ENCODE data around the gene C1orf159. TPM values are rescaled to one million over a fixed set of nuclear protein-coding genes. Genes with fewer than 3 reads are reported as not detected.

C1orf159 gene
- total RNA-seq, 3 donors from 2014 or later, result 18.4 to 25.3 (median 24.0) TPM

GRCh38 chr1:1120096-1120495 lies 4.2 kb upstream of the C1orf159 start:
- DNase-seq (peak in 1 of 3 donors; percentile 27), ATAC-seq (no peak)
- peaks cover 39% of the 10 kb centered on the region for H3K4me1 ChIP-seq (ENCODE audit: low read depth)
- intact Hi-C loops (cut with DNase I, micrococcal nuclease), result loop anchor here (5.0 to 10.0 kb wide), 2 partner anchors 135 to 177 kb away; no protein-coding TSS in a partner anchor
- TF ChIP-seq, protein P1, sequence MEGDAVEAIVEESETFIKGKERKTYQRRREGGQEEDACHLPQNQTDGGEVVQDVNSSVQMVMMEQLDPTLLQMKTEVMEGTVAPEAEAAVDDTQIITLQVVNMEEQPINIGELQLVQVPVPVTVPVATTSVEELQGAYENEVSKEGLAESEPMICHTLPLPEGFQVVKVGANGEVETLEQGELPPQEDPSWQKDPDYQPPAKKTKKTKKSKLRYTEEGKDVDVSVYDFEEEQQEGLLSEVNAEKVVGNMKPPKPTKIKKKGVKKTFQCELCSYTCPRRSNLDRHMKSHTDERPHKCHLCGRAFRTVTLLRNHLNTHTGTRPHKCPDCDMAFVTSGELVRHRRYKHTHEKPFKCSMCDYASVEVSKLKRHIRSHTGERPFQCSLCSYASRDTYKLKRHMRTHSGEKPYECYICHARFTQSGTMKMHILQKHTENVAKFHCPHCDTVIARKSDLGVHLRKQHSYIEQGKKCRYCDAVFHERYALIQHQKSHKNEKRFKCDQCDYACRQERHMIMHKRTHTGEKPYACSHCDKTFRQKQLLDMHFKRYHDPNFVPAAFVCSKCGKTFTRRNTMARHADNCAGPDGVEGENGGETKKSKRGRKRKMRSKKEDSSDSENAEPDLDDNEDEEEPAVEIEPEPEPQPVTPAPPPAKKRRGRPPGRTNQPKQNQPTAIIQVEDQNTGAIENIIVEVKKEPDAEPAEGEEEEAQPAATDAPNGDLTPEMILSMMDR (IDR thresholded peaks at IDR 0.05), result no peak
- H3K4me3 ChIP-seq, result no peak overlapping the region
- H3K36me3 ChIP-seq (ENCODE audit: low read depth), result no peaks in the 10 kb centered on the region
- H3K9me3 ChIP-seq, result no peaks in the 10 kb centered on the region

DNA sequence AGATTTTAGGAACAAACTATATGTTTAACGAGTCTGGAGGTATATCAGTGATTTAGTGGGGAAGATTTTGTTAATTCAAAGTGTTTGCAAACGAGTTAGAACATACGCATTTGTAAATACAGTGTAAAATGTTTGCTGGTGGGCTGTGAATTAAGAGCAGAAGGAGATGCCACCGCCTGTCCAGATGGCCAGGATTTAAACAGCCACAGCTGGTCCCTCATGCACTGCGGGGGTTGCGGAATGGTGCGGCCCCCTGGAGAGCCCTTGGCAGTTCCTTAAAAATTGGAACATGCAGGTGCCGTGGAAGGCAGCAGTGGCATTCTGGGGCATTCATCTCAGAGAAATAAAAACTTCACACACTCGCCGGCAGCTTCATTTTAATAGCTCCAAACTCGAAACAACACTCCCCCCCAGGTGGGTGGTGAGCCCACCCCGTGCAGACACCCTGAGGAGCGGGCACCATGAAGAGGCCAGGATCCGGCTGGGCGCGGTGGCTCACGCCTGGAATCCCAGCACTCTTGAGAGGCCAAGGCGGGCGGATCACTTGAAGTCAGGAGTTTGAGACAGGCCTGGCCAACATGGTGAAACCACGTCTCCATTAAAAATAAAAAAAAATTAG lies 3.5 kb upstream of the C1orf159 start:
- no peaks in the 10 kb centered on the region for H3K36me3 ChIP-seq (ENCODE audit: low read depth)
- TF ChIP-seq, protein P1 (IDR thresholded peaks at IDR 0.05), result no peak
- DNase-seq, result peak in 1 of 3 donors; percentile 24
- peaks cover 38% of the 10 kb centered on the region for H3K4me1 ChIP-seq (ENCODE audit: low read depth)
- intact Hi-C loops (cut with DNase I, micrococcal nuclease), result no loop called here
- H3K4me3 ChIP-seq, result no peak overlapping the region
- no peak for ATAC-seq
- H3K9me3 ChIP-seq, result no peaks in the 10 kb centered on the region

DNA sequence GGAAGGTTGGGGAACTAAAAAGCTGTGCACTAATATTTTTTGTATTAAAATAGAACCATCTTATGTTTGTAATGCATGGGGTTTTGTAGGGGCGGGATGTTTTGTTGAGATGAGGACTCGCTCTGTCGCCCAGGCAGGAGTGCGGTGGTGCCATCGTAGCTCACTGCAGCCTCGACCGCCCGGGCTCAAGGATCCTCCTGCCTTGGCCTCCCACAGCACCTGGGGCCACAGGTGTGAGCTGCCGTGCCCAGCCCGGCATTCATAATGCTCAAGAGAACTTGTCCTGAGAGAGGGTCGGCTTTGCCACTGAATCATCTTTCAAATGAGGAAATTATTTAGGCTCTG lies 3.0 kb upstream of the C1orf159 start:
- H3K36me3 ChIP-seq (ENCODE audit: low read depth), result no peaks in the 10 kb centered on the region
- peaks cover 33% of the 10 kb centered on the region for H3K4me1 ChIP-seq (ENCODE audit: low read depth)
- no peak for ATAC-seq
- no peak for DNase-seq
- intact Hi-C loops (cut with DNase I, micrococcal nuclease), result no loop called here
- no peak overlapping the region for H3K4me3 ChIP-seq
- TF ChIP-seq, protein P1 (IDR thresholded peaks at IDR 0.05), result no peak
- H3K9me3 ChIP-seq, result no peaks in the 10 kb centered on the region

DNA sequence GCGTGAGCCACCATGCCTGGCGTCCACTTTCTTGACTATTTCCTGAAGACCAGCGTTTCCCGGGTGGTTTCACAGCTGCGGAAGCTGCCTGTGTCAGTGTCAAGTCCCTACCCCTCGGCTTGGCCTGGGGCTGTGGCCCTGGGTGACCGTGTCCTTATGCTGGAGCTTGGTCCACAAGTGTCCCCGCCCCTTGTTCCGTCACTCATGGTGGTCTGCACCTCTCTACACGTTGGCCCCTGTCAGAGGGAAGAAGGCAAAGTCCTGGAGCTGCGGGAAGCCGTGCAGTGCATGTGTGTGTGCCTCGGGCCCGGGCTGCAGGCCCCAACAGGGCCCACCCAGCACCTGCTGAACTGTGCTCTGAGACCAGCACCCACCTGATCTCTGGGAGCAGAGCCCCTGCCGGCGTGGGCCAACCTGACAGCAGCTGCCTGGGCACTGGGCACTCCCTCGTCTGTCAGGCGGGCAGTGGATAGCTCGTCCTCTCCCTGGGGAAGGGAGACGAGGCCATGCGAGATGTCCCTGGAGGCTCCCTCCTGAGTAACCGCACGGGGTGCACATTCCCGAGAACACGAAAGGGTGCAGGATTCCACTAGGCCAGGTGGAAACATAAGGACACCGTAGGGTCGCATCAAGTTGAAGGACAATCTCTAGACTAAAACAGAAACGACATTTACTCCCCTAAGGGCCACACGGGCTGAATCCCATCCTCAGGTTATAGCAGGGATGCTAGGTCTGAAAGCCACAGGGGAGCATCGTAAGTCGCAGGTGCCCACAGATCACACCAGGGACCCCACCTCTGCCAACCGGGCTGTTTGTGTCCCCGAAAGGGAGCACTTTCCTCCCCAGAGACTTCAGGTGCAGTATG lies 2.4 kb upstream of the C1orf159 start:
- TF ChIP-seq, protein P1 (IDR thresholded peaks at IDR 0.05), result no peak
- Histone ChIP-seq H3K4me1 (ENCODE audit: low read depth) (peaks cover 27% of the 10 kb centered on the region), H3K4me3 (no peak overlapping the region), H3K9me3 (peaks cover 4% of the 10 kb centered on the region), H3K36me3 (ENCODE audit: low read depth) (no peaks in the 10 kb centered on the region)
- peak; percentile 10 to 31 (median 19) for DNase-seq
- no peak for ATAC-seq
- intact Hi-C loops (cut with DNase I, micrococcal nuclease), result no loop called here

- Histone ChIP-seq H3K9me3 (peaks cover 6% of the 10 kb centered on the region), H3K4me1 (ENCODE audit: low read depth) (peaks cover 19% of the 10 kb centered on the region), H3K4me3 (no peak overlapping the region), H3K36me3 (ENCODE audit: low read depth) (no peaks in the 10 kb centered on the region)
- DNase-seq (peak in 1 of 3 donors; percentile 41), ATAC-seq (no peak)
- TF ChIP-seq, protein P1 (IDR thresholded peaks at IDR 0.05), result no peak
- intact Hi-C loops (cut with DNase I, micrococcal nuclease), result no loop called here
Observed at GRCh38 chr1:1117469-1117831, 1.6 kb upstream of the C1orf159 start.
